ENCODE data around the gene MT1X. TPM values are rescaled to one million over a fixed set of nuclear protein-coding genes. Genes with fewer than 3 reads are reported as not detected.

MT1X gene
- polyA plus RNA-seq, 4 donors, result 93.7 to 776 (median 195) TPM

GRCh38 chr16:56701534-56701933 lies 19.3 kb downstream of the MT1X start:
- Histone ChIP-seq H3K4me1 (ENCODE audit: control insufficient read depth in 3 of 3, insufficient read depth in 2 of 3, low read depth in 1 of 3, low read length in 2 of 3) (no peaks in the 10 kb centered on the region), H3K36me3 (ENCODE audit: control insufficient read depth in 3 of 3, insufficient read depth in 2 of 3, low read depth in 1 of 3, low read length in 3 of 3) (no peaks in the 10 kb centered on the region), H3K27me3 (ENCODE audit: control insufficient read depth in 3 of 3, insufficient read depth in 3 of 3, low read length in 3 of 3) (no peaks in the 10 kb centered on the region), H3K9me3 (ENCODE audit: control insufficient read depth in 2 of 2, insufficient read depth in 1 of 2, low read depth in 1 of 2, low read length in 1 of 2) (peaks cover 0 to 14% of the 10 kb centered on the region in 2 donors), H3K4me3 (ENCODE audit: low read depth in 1 of 3, low read length in 3 of 3) (no peak overlapping the region), H3K27ac (ENCODE audit: low read depth in 1 of 3, low read length in 2 of 3) (no peak overlapping the region)
- DNase-seq (no peak), FAIRE-seq (no peak)
- WGBS, 3 donors, result 84 to 91% (median 86%) methylated on average over 7 of the region's 7 CpGs

GRCh38 chr16:56702836-56703235 lies 20.6 kb downstream of the MT1X start:
- no peak overlapping the region for H3K4me3 ChIP-seq (ENCODE audit: low read depth in 1 of 3, low read length in 3 of 3)
- H3K27me3 ChIP-seq (ENCODE audit: control insufficient read depth in 3 of 3, insufficient read depth in 3 of 3, low read length in 3 of 3), result no peaks in the 10 kb centered on the region
- no peaks in the 10 kb centered on the region for H3K36me3 ChIP-seq (ENCODE audit: control insufficient read depth in 3 of 3, insufficient read depth in 2 of 3, low read depth in 1 of 3, low read length in 3 of 3)
- H3K9me3 ChIP-seq (ENCODE audit: control insufficient read depth in 2 of 2, insufficient read depth in 1 of 2, low read depth in 1 of 2, low read length in 1 of 2), result peaks cover 0 to 5% of the 10 kb centered on the region in 2 donors
- no peak for DNase-seq
- 85 to 90% (median 90%) methylated on average over 5 of the region's 5 CpGs for WGBS, 3 donors
- no peaks in the 10 kb centered on the region for H3K4me1 ChIP-seq (ENCODE audit: control insufficient read depth in 3 of 3, insufficient read depth in 2 of 3, low read depth in 1 of 3, low read length in 2 of 3)
- FAIRE-seq, result no peak
- H3K27ac ChIP-seq (ENCODE audit: low read depth in 1 of 3, low read length in 2 of 3), result no peak overlapping the region

GRCh38 chr16:56708525-56709442 lies 26.5 kb downstream of the MT1X start:
- FAIRE-seq, result no peak
- H3K27me3 ChIP-seq (ENCODE audit: control insufficient read depth in 3 of 3, insufficient read depth in 3 of 3, low read length in 3 of 3), result peaks cover 0 to 3% (median 0%) of the 10 kb centered on the region in 3 donors
- H3K36me3 ChIP-seq (ENCODE audit: control insufficient read depth in 3 of 3, insufficient read depth in 2 of 3, low read depth in 1 of 3, low read length in 3 of 3), result no peaks in the 10 kb centered on the region
- no peaks in the 10 kb centered on the region for H3K4me1 ChIP-seq (ENCODE audit: control insufficient read depth in 3 of 3, insufficient read depth in 2 of 3, low read depth in 1 of 3, low read length in 2 of 3)
- H3K4me3 ChIP-seq (ENCODE audit: low read depth in 1 of 3, low read length in 3 of 3), result no peak overlapping the region
- 41 to 62% (median 46%) methylated on average over 13 of the region's 13 CpGs for WGBS, 3 donors
- peak overlapping the region in 2 of 3 donors; percentile 7 to 72 for H3K27ac ChIP-seq (ENCODE audit: low read depth in 1 of 3, low read length in 2 of 3)
- H3K9me3 ChIP-seq (ENCODE audit: control insufficient read depth in 2 of 2, insufficient read depth in 1 of 2, low read depth in 1 of 2, low read length in 1 of 2), result peaks cover 0 to 4% of the 10 kb centered on the region in 2 donors
- DNase-seq, result peak in 1 of 2 donors; percentile 38

GRCh38 chr16:56709443-56710040 lies 27.3 kb downstream of the MT1X start:
- DNase-seq (no peak), FAIRE-seq (no peak)
- no peaks in the 10 kb centered on the region for H3K4me1 ChIP-seq (ENCODE audit: control insufficient read depth in 3 of 3, insufficient read depth in 2 of 3, low read depth in 1 of 3, low read length in 2 of 3)
- H3K4me3 ChIP-seq (ENCODE audit: low read depth in 1 of 3, low read length in 3 of 3), result no peak overlapping the region
- WGBS, 3 donors, result 61 to 76% (median 62%) methylated on average over 4 of the region's 4 CpGs
- H3K27ac ChIP-seq (ENCODE audit: low read depth in 1 of 3, low read length in 2 of 3), result no peak overlapping the region
- peaks cover 0 to 3% (median 0%) of the 10 kb centered on the region in 3 donors for H3K27me3 ChIP-seq (ENCODE audit: control insufficient read depth in 3 of 3, insufficient read depth in 3 of 3, low read length in 3 of 3)
- no peaks in the 10 kb centered on the region for H3K36me3 ChIP-seq (ENCODE audit: control insufficient read depth in 3 of 3, insufficient read depth in 2 of 3, low read depth in 1 of 3, low read length in 3 of 3)
- H3K9me3 ChIP-seq (ENCODE audit: control insufficient read depth in 2 of 2, insufficient read depth in 1 of 2, low read depth in 1 of 2, low read length in 1 of 2), result peaks cover 0 to 4% of the 10 kb centered on the region in 2 donors

- H3K9me3 ChIP-seq (ENCODE audit: control insufficient read depth in 2 of 2, insufficient read depth in 1 of 2, low read depth in 1 of 2, low read length in 1 of 2), result peaks cover 0 to 4% of the 10 kb centered on the region in 2 donors
- no peak overlapping the region for H3K4me3 ChIP-seq (ENCODE audit: low read depth in 1 of 3, low read length in 3 of 3)
- DNase-seq (no peak), FAIRE-seq (no peak)
- no peaks in the 10 kb centered on the region for H3K36me3 ChIP-seq (ENCODE audit: control insufficient read depth in 3 of 3, insufficient read depth in 2 of 3, low read depth in 1 of 3, low read length in 3 of 3)
- H3K27me3 ChIP-seq (ENCODE audit: control insufficient read depth in 3 of 3, insufficient read depth in 3 of 3, low read length in 3 of 3), result peaks cover 0 to 3% (median 0%) of the 10 kb centered on the region in 3 donors
- no peak overlapping the region for H3K27ac ChIP-seq (ENCODE audit: low read depth in 1 of 3, low read length in 2 of 3)
- no peaks in the 10 kb centered on the region for H3K4me1 ChIP-seq (ENCODE audit: control insufficient read depth in 3 of 3, insufficient read depth in 2 of 3, low read depth in 1 of 3, low read length in 2 of 3)
- 70 to 87% (median 87%) methylated on average over 3 of the region's 3 CpGs for WGBS, 3 donors
Observed at GRCh38 chr16:56710181-56710737, 28.0 kb downstream of the MT1X start.

- FAIRE-seq (no peak), DNase-seq (no peak)
- Histone ChIP-seq H3K4me1 (ENCODE audit: control insufficient read depth in 3 of 3, insufficient read depth in 2 of 3, low read depth in 1 of 3, low read length in 2 of 3) (no peaks in the 10 kb centered on the region), H3K9me3 (ENCODE audit: control insufficient read depth in 2 of 2, insufficient read depth in 1 of 2, low read depth in 1 of 2, low read length in 1 of 2) (peaks cover 0 to 4% of the 10 kb centered on the region in 2 donors), H3K36me3 (ENCODE audit: control insufficient read depth in 3 of 3, insufficient read depth in 2 of 3, low read depth in 1 of 3, low read length in 3 of 3) (no peaks in the 10 kb centered on the region), H3K27ac (ENCODE audit: low read depth in 1 of 3, low read length in 2 of 3) (no peak overlapping the region), H3K4me3 (ENCODE audit: low read depth in 1 of 3, low read length in 3 of 3) (no peak overlapping the region), H3K27me3 (ENCODE audit: control insufficient read depth in 3 of 3, insufficient read depth in 3 of 3, low read length in 3 of 3) (peaks cover 0 to 3% (median 0%) of the 10 kb centered on the region in 3 donors)
- 87 to 98% (median 89%) methylated on average over 2 of the region's 2 CpGs for WGBS, 3 donors
Observed at GRCh38 chr16:56711862-56712261, 29.6 kb downstream of the MT1X start.

GRCh38 chr16:56713794-56714193 lies 31.5 kb downstream of the MT1X start:
- no peak overlapping the region for H3K4me3 ChIP-seq (ENCODE audit: low read depth in 1 of 3, low read length in 3 of 3)
- FAIRE-seq (no peak), DNase-seq (no peak)
- peaks cover 0 to 3% (median 0%) of the 10 kb centered on the region in 3 donors for H3K27me3 ChIP-seq (ENCODE audit: control insufficient read depth in 3 of 3, insufficient read depth in 3 of 3, low read length in 3 of 3)
- H3K4me1 ChIP-seq (ENCODE audit: control insufficient read depth in 3 of 3, insufficient read depth in 2 of 3, low read depth in 1 of 3, low read length in 2 of 3), result no peaks in the 10 kb centered on the region
- H3K36me3 ChIP-seq (ENCODE audit: control insufficient read depth in 3 of 3, insufficient read depth in 2 of 3, low read depth in 1 of 3, low read length in 3 of 3), result no peaks in the 10 kb centered on the region
- peaks cover 0 to 4% of the 10 kb centered on the region in 2 donors for H3K9me3 ChIP-seq (ENCODE audit: control insufficient read depth in 2 of 2, insufficient read depth in 1 of 2, low read depth in 1 of 2, low read length in 1 of 2)
- WGBS, 3 donors, result 91 to 95% (median 95%) methylated on average over 2 of the region's 2 CpGs
- H3K27ac ChIP-seq (ENCODE audit: low read depth in 1 of 3, low read length in 2 of 3), result no peak overlapping the region

- no peak overlapping the region for H3K4me3 ChIP-seq (ENCODE audit: low read depth in 1 of 3, low read length in 3 of 3)
Observed at GRCh38 chr16:56715126-56715525, 32.9 kb downstream of the MT1X start.

More at GRCh38 chr16:56715126-56715525, 32.9 kb downstream of the MT1X start:
- 78 to 87% (median 84%) methylated on average over 4 of the region's 4 CpGs for WGBS, 3 donors
- FAIRE-seq, result no peak
- Histone ChIP-seq H3K9me3 (ENCODE audit: control insufficient read depth in 2 of 2, insufficient read depth in 1 of 2, low read depth in 1 of 2, low read length in 1 of 2) (peaks cover 0 to 4% of the 10 kb centered on the region in 2 donors), H3K4me1 (ENCODE audit: control insufficient read depth in 3 of 3, insufficient read depth in 2 of 3, low read depth in 1 of 3, low read length in 2 of 3) (no peaks in the 10 kb centered on the region), H3K36me3 (ENCODE audit: control insufficient read depth in 3 of 3, insufficient read depth in 2 of 3, low read depth in 1 of 3, low read length in 3 of 3) (no peaks in the 10 kb centered on the region), H3K27ac (ENCODE audit: low read depth in 1 of 3, low read length in 2 of 3) (no peak overlapping the region), H3K27me3 (ENCODE audit: control insufficient read depth in 3 of 3, insufficient read depth in 3 of 3, low read length in 3 of 3) (peaks cover 0 to 3% (median 0%) of the 10 kb centered on the region in 3 donors)
- no peak for DNase-seq

All from small intestine (tissue), 7 donors.